ENCODE measurements around the gene TUBA4A.

The TUBA4A gene

GRCh38 chr2:219286436-219287115 is 32.9 kb upstream of the TUBA4A start:
- peak; percentile 17 for DNase-seq

GRCh38 chr2:219285894-219286425 is 32.2 kb upstream of the TUBA4A start:
- peak; percentile 6 for DNase-seq

- no peak for DNase-seq
Observed at GRCh38 chr2:219285373-219285735, 31.6 kb upstream of the TUBA4A start.

GRCh38 chr2:219284501-219285372 is 31.0 kb upstream of the TUBA4A start:
- DNase-seq = no peak

- DNase-seq = no peak
Observed at GRCh38 chr2:219282943-219283581, 29.3 kb upstream of the TUBA4A start.

GRCh38 chr2:219282375-219282774 is 28.7 kb upstream of the TUBA4A start:
- no peak for DNase-seq

- DNase-seq = no peak
Observed at GRCh38 chr2:219281588-219281987, 27.9 kb upstream of the TUBA4A start.

GRCh38 chr2:219280651-219281050 is 26.9 kb upstream of the TUBA4A start:
- peak; percentile 4 for DNase-seq

- no peak for DNase-seq
Observed at GRCh38 chr2:219279916-219280516, 26.3 kb upstream of the TUBA4A start.

- peak; percentile 96 for DNase-seq
Observed at GRCh38 chr2:219279151-219279915, 25.6 kb upstream of the TUBA4A start, which contains the start of gene DNAJB2. TSS of gene DNAJB2 (plus strand) at chr2:219279366. CDS start at chr2:219279834, 468 bp downstream.

GRCh38 chr2:219278655-219279150 is 25.0 kb upstream of the TUBA4A start:
- no peak for DNase-seq

- DNase-seq = peak; percentile 63
Observed at GRCh38 chr2:219277703-219278654, 24.3 kb upstream of the TUBA4A start.

GRCh38 chr2:219274361-219274921 is 20.7 kb upstream of the TUBA4A start:
- peak; percentile 10 for DNase-seq

- DNase-seq = peak; percentile 7
Observed at GRCh38 chr2:219273937-219274336, 20.2 kb upstream of the TUBA4A start.

- DNase-seq = no peak
Observed at GRCh38 chr2:219272995-219273394, 19.3 kb upstream of the TUBA4A start.

- DNase-seq = no peak
Observed at GRCh38 chr2:219272356-219272755, 18.6 kb upstream of the TUBA4A start.

- DNase-seq = no peak
Observed at GRCh38 chr2:219271021-219271420, 17.3 kb upstream of the TUBA4A start.

- DNase-seq = no peak
Observed at GRCh38 chr2:219270055-219270372, 16.3 kb upstream of the TUBA4A start.

- peak; percentile 69 for DNase-seq
Observed at GRCh38 chr2:219269362-219270054, 15.8 kb upstream of the TUBA4A start.

GRCh38 chr2:219268294-219268693 is 14.6 kb upstream of the TUBA4A start:
- no peak for DNase-seq

Measured in NCI-H69 (cell line).